NCI-H460 (cell line): ENCODE measurements around the gene CEBPG. TPM values are rescaled to one million over a fixed set of nuclear protein-coding genes. Genes with fewer than 3 reads are reported as not detected.

ENCODE experiments used
- total RNA-seq: library from RNA; depleted of rRNA; stranded (reverse); fragments of >200 nt; shearing (Covaris generic); gene quantifications from 2 replicates; pipeline ENCODE4 v1.2.3, GENCODE V29; 2014; rRNA removed

CEBPG gene
- total RNA-seq, 1 experiment from 2014 or later = 89.1 TPM

Other genes with a start within 250 kb of the CEBPG start
- gene WDR88, start 241.6 kb upstream of the CEBPG start, total RNA-seq = 0.20 TPM in 1 of 2 replicates, not detected in the other
- gene LRP3, start 179.4 kb upstream of the CEBPG start, total RNA-seq = 9.9 and 10.4 TPM in 2 replicates
- not detected in 2 replicates for gene SLC7A10, start 147.9 kb upstream of the CEBPG start, total RNA-seq
- 6.3 and 6.5 TPM in 2 replicates for gene CEBPA, start 71.2 kb upstream of the CEBPG start, total RNA-seq
- 25.0 and 30.2 TPM in 2 replicates for gene PEPD, start 148.1 kb downstream of the CEBPG start, total RNA-seq
- 0.12 and 0.26 TPM in 2 replicates for gene CHST8, start 248.2 kb downstream of the CEBPG start, total RNA-seq